HG03108 (cell line): ENCODE data around the gene SMAD3.

Experiments used
- ATAC-seq: cut with Tn5 transposase; IDR thresholded peaks from one replicate; pipeline ENCODE4 v1.9.1; 2021; ENCODE audit warnings: moderate library complexity; ENCODE audit not compliant: unreplicated experiment

The SMAD3 gene

DNA sequence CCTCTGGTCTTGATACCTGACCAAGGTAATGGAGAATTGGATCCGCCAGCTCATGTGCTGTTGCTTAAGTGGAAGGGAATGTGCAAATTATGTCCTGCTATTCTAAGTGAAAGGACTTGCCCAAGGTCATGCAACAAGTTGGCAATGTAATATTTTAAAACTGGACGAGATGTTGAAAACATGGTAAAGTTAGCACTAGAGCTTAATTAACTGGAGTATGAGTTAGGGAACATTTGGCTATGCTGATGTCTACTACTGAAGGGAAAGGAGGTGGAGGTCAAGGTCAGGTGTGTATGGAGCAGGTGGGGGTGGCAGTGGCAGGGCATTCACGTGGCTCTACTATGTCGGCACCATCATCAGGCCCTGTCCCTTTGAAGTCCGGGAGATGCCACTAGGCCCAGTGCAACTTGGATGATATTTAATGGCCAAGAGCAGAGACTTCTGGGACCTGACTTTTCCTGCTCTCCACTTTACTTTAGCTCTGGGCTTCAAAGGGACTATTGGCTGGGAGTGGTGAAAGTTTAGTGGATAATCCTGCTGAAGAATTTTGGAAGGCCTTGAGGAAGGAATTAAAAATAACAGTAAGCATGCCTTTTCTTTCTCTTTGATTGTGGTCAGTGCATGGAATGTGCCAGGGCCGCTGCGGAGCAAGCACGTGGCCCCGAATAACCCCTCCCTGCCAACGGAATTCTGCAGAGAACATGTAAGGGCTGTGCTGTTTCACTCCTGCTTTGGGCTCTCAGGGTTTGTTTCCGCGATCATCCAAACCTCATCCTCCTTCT is 14.9 kb downstream of the SMAD3 start:
- no peak for ATAC-seq

GRCh38 chr15:67080900-67081431 is 15.6 kb downstream of the SMAD3 start:
- peak; percentile 38 for ATAC-seq

DNA sequence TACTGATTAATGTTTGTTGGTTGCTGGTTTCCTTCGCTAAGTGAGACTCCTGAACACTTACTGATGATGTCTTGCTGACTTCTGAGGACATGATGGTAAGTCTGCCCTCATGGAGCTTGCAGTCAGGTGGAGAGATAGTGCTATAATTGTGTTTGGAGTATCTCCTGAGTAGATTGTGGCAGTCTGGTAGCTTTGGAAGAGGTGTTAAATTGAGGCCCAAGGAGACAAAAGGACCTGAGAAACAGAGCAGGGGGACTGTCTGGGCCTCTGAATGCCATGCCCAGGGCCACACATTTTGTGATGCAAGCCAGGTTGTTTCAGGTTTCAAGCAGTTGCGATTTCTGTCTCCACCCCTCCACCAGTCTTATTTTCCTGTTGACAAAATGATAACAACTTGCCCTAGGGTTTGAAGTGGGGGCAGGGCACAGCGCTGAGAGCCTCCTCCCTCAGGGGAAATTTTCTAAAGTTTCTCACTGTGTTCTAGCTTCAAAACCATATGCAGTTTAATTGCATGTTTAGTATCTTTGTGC is 16.7 kb downstream of the SMAD3 start:
- ATAC-seq = no peak

DNA sequence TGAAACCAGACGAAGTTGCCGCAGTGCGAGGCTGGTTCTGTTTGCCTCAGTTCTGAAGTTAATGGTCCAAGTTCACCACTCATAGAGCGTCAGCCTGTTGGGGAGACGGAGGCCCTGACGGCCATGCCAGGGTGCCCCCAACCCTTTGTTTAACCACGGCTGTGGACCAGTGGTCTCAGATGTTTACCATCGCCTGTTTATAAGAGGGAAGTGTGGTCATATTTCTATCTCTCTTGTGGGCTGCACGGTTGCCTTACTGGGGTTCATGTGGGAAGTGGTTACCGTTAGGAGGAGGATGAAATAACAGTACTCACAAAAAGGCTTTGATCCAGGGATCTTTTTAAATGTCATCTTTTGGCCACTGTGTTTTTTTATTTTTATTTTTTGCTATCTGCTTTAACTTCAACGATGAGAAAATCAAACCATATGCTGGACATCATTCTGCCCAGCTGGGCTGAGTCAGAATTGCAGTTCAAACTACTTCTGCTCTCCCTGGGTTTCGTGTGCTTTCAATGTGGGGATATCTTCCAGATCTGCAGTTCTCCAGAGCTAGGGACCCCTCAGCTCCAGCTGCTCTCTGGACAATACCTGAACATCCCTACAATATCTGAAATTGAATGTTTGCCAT is 17.8 kb downstream of the SMAD3 start:
- no peak for ATAC-seq

DNA sequence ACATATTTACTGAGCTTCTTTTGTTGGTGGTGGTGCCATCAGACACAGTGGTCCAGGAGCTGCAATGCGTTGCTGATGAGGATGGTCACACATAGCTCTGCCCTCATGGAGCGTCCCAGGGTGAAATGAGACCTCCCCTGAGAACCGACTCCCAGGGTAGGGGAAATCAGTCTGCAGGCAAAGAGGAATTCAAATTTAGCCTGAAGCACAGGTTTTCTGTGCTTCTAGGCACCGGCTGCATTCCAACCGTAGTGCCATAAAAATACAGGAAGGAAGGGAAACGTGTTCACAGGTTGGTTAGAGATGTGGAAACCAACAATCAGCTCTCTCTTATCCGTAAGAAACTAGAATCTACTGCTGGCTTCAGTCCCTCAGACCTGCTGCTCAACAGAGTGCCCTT is 19.2 kb downstream of the SMAD3 start:
- ATAC-seq = no peak

DNA sequence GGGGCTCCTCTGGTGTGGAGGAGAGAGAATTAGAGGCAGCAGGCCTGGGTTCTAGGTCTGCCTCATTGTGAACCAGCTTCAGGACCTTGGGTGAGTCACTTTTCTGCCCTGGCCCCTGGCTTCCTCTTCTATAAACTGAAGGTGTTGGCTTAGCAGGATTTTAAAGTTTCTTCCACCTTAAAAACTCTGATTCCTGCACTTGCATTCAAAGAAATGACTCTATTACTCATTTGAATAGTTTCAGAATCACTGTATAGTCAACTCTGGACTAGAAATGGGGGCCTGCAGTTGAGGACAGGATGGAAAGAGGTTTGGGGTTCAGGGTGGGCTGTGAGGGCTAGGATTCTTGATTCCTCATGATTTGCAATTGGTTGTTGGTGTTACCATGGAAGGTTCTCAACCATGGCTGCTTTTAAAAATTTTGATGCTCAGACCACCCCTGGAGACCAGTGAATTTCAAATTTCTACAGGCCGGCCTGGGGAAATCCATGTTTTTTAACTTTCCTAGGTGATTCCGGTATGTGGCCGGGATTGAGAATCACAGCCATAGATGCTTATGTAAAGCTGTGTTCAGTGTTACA is 19.9 kb downstream of the SMAD3 start:
- ATAC-seq = no peak

- ATAC-seq = peak; percentile 35
Observed at GRCh38 chr15:67085818-67086636, 20.6 kb downstream of the SMAD3 start.

GRCh38 chr15:67086637-67086914 is 21.2 kb downstream of the SMAD3 start:
- no peak for ATAC-seq

GRCh38 chr15:67087507-67088172 is 22.2 kb downstream of the SMAD3 start:
- ATAC-seq = no peak

DNA sequence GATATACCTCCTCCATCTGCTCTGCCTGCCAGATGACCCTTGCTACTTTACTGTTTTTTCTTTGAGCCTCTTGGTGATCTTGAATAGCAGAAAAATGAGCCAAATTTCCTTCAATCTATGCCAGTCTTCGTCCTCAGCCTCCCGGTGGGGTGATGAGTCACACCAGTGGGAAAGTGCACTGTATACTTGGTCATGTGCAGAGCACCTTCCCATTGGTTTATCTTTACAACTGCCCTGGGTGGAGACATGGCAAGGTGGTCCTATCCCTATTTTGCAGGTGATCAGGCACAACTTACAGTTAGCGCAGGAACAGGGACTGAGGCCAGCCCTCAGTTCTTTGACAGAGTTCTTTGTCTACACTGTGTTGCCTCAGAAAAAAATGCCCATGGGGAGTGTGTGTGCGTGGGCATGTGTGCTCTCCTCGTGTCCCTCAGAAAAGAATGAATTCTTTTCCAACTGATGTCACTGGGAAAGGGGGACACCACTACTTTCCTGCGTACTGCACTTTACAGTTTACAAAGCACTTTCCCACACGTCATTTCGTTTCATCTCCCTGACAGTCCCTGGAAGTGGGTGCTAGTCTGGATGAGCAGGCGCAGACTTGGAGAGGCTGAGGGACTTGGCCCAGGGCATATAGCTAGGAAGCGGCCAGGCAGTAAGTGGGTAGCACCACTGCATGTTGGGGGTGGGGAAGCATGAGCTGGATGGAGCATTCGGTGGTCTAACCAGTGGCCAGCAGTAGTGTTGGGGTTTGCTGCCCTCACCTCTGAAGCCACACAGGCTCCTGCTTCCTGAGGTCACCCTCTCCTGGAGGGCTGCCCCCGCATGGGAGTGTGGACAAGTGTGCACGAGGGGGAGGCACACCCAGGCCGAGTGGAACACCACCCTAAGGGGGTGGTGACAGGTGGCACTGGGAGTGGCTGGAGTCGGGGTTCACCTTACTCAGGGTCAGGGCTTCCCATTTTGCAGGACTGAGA is 24.1 kb downstream of the SMAD3 start:
- ATAC-seq = no peak

DNA sequence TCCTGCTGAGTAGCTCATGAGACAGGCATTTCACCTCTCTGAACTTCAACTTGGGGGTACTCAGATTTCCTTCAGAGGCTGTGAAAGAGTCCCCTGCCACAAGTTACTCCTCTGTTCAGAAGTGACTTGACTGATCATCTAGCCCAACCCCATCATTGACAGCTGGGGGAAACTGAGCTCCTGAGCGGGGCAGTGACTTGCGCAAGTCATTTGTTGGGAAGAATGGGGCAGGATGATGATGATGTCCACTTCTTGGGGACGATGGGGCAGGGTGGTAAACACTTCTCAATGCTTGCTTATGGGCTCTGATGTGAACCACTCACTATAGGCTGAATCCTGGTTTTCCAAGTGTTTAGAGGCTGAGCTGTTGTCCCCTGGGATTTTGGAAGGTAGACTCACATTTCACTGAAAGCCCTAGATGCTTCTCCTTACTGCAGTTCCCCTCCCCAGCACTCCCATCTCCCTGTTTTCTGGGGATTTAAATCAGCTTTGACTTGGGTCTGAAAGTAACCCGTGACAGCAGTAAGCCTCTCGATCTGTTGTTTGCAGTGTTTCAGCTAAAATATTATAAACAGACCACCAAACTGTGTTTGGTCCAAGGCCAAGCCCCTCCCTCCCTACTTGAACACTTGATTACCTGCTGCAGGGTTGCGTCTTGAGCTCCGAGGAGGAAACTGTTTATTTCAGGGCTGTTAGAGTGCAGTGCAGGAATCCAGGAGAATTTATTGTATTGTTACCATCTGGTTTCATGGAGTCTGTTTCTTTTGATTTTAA is 25.1 kb downstream of the SMAD3 start:
- no peak for ATAC-seq

DNA sequence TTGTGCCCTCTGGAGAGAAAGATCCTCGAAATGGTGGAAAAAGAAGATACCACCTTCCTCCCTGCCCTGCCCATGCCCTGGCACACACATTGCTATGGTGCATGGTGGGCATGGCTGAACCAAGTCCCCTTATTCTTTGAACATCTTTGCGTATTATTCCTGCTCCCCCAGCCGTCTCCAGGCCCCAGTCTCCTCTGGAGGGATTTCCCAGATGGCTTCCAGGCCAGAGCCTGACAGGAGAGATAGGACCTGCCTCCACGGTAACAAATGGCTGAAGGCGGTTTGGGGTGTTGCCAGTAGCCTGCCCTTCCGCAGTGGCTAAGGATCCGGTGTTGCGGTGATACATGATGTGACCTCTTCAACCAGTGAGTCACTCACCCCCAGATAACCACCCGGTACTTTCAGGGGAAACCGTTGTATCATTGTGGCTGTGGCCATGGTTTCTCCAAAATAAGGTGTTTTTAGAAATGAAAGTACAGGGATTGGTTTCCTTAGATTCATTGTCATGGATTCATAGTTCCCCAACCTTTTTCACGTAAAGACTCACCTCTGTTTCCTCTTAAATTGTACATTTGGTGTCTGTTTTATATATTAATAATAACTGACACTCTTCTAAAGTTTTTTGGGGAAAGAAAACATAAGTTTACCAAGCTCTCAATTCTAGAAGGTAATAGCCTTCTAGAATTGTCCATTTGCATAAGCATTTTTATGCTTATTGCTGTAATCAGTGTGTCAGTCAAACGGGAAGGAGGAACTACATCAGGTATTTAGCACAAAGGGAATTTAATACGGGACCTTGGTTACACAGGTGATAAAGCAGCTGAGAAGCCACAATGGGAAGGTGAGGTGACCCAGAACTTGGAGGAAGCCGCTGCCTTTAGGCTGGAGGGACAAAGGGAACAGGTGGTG is 25.9 kb downstream of the SMAD3 start:
- ATAC-seq = peak; percentile 57

DNA sequence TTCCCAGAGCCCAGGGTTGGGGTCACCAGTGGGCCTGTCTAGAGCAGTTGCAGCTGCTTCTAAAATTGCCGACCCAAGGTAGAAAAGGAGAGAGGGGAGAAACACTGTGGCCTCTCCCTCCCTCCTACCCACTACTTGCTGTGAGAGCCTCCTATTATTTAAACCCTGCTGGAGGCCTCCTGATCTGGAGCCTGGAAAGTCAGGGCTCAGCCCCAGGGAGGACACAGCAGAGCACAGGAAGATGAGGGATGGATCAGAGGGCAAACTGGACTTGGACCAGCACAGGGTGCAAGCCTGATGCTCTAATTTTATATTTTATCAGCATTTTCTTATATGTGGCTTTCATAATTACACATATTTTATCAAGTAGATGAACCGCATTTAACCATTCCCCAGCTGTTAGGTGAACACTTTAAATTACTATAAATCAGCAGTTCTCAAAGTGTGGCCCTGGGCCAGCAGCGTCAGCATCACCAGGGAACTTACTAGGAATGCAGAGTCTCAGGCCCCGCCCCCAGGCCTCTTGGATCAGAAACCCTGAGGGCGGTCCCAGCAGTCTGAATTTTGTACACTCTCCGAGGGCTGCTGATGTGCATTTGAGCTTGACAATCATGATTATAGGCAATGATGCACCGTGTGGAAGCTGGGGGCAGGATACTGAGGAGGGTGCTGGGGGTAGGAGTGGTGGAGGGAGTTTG is 26.7 kb downstream of the SMAD3 start:
- ATAC-seq = no peak

DNA sequence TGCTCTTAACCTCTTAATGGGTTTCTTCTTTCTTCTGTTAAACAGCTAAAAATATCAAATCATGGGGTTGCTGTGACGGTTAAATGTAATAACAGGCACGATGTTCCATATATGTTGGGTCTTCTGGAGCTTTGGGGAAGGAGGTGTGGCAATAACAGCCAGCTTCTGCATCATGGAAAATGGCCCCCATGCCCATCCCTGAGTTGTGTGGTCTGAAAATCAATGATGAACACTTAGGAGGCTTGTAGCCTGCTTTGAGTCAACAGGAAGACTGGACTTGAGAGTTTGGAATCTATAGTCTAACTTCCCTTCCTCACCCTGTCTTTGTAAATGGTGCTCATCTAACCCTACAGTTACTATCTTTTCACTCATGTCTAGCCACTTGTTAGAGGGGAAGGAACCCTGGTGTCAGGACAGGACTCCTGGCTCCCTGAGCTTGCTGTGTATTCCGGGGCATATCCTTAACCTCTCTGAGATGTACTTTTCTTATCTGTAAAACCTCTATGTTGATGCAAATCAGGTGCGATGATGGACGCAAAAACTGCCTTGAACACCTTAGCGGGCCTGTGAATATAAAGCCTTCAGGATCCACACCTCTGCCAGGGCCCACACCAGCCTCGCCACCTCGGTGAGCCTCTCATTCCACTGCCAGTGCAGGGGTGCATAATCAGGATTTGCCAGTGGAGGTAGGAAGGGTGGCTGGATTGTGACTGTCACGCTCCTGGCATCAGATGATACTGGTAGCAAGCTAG is 27.5 kb downstream of the SMAD3 start:
- peak; percentile 3 for ATAC-seq

DNA sequence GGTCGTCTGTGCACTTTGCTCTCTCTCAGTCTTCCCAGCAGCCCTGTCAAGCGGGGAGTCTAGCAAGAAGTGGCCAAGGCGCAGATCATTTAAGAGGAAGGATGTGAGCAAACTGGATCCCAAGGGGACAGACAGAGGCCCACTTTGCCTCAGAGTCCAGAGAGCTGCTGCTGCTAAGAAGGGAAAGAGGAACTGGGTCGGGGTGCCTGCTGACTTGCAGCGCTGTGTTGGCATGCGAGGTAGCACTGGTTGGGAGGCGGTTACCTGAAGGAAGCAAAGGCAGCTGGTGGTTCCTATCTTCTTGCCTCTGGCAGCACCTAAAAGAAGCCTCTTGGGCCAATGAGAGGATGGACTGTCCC is 28.1 kb downstream of the SMAD3 start:
- peak; percentile 47 for ATAC-seq

DNA sequence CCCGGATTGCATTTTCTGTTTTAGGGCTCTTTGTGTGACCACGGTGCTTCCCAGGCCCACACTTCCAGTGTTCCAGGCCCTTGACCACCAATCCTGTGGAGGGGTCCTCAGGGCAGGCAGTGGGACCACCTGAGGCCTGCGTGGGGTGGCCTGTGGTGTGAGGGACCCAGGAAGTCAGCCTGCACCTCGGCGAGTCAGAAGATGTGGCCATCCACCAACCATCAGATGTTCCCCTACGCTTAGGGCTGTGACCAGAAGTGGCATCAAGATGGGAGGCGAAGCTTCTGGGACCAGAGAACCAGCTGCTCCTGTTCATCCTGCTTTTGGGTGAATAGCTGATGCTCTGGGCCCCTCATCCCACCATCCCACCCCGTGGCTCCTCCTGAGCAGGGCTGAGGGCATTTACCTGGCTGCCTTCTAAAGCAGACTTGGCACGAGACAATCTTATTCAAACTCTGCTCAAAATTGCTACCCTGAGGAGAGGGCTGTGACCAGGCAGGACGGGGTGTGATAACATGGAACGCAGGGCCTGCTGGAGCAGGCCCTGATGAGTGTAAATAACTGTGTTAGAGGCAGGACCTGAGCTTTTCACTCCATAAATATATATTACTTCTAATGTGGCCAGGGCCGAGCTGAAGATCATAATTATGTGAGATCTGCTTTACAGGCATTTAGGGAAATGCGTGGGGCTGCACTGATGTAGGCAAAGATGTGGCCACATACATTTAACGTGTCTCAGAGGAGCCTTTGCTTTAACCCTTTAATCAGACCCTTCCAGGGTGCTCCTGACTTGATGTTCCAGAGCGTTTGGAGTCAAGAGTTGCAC is 28.8 kb downstream of the SMAD3 start:
- no peak for ATAC-seq
